ENCODE results near the gene ANKRD31.

Gene ANKRD31

DNA sequence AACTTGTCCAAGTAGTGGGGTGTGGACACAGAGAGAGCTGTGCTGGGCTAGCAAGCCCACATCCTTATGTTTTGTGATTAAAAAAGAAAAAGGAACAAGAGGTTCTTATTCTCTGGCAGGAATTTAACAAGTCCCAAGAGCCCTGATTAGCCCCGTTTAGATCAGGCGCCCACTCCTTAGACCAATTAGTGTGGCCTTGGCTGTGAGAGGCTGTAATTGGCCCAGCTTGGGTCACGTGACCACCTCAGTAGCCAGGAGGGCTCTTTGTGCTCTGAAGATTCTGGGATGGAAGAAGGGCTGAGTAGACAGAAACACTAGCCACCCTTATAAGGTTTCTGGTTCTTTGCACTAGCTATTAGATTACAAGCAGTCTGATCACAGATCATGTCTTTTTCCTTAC, 215.5 kb downstream of the ANKRD31 start:
- DNase-seq (ENCODE audit: extremely low read depth, insufficient read length), result no peak
- TF ChIP-seq, protein P1, sequence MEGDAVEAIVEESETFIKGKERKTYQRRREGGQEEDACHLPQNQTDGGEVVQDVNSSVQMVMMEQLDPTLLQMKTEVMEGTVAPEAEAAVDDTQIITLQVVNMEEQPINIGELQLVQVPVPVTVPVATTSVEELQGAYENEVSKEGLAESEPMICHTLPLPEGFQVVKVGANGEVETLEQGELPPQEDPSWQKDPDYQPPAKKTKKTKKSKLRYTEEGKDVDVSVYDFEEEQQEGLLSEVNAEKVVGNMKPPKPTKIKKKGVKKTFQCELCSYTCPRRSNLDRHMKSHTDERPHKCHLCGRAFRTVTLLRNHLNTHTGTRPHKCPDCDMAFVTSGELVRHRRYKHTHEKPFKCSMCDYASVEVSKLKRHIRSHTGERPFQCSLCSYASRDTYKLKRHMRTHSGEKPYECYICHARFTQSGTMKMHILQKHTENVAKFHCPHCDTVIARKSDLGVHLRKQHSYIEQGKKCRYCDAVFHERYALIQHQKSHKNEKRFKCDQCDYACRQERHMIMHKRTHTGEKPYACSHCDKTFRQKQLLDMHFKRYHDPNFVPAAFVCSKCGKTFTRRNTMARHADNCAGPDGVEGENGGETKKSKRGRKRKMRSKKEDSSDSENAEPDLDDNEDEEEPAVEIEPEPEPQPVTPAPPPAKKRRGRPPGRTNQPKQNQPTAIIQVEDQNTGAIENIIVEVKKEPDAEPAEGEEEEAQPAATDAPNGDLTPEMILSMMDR (IDR thresholded peaks at IDR 0.05; ENCODE audit: insufficient read depth, low read length, poor library complexity, severe bottlenecking), result no peak
- no peaks in the 10 kb centered on the region; the same call in none of the 2 replicates for H3K27me3 ChIP-seq (replicated peaks; ENCODE audit: control insufficient read depth, insufficient read depth, low read length)
- no peaks in the 10 kb centered on the region for H3K36me3 ChIP-seq (ENCODE audit: control insufficient read depth, insufficient read depth, low read length)
- no peak overlapping the region for H3K4me3 ChIP-seq (replicated peaks; ENCODE audit: low read depth, low read length)

DNA sequence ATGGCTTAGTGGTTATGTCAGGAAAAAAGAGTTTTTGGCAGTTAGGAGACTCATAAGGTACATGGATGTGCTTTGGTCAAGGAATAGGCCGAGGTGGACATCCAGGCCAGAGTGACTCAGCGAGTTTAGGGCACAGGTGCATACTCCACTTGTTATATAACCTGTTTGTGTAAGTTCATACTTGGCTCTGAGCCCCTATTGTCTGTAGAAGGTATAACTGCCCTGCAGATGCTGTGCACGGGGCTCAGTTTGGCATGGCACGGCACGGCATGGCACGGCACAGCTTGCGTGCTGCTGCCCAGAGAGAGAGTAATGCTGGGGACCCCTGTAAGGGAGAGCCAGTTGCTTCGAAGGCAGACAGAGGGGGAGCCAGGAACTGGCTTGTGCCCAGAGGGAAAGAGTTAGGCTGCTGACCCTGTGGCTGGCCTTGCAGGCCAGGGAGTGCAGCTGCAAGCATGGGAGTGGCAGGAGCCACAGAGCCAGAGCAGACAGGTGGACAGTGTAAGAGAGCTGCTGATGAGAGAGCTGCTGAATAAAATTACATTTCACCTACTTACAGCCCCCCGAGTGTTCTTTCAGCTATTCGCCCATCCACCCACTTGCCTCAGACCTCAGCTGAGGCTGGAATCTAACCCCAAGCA, 216.5 kb downstream of the ANKRD31 start:
- Histone ChIP-seq H3K36me3 (ENCODE audit: control insufficient read depth, insufficient read depth, low read length) (no peaks in the 10 kb centered on the region), H3K4me3 (replicated peaks; ENCODE audit: low read depth, low read length) (no peak overlapping the region), H3K27me3 (replicated peaks; ENCODE audit: control insufficient read depth, insufficient read depth, low read length) (no peaks in the 10 kb centered on the region; the same call in none of the 2 replicates)
- TF ChIP-seq, protein P1 (IDR thresholded peaks at IDR 0.05; ENCODE audit: insufficient read depth, low read length, poor library complexity, severe bottlenecking), result no peak
- DNase-seq (ENCODE audit: extremely low read depth, insufficient read length), result no peak

DNA sequence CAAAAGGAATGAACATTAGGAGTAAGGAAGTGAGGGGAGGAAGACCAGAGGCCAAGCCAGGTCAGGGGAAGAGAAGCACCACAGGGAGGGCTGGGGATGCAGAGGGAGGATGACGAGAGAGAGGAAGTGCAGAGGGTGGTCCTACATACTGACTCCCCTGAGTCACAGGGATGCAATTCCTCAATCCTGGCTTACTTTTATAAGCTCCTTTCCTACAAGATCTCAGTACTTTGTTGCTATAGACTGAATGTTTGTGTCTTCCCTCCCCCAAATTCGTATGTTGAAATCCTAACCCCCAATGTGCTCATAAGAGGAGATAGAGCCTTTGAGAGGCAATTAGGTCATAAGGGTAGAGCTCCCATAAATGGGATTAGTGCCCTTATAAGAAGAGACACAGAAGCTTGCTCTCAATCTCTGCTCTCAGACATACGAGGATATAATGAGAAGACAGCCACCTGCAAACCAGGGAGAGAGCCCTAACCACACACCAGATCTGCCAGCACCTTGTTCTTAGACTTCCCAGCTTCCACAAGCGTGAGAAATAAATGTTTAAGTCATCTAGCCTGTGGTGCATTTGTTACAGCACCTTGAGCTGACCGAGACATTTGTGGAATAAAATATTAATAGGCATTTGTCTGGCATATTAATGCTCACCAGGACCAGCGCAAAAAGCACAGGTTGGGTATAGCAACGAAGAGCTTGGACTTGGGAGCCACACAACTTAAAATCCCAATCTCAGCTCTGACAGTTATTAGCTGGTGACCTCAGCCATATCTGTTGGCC, 217.7 kb downstream of the ANKRD31 start:
- DNase-seq (ENCODE audit: extremely low read depth, insufficient read length), result no peak
- TF ChIP-seq, protein P1 (IDR thresholded peaks at IDR 0.05; ENCODE audit: insufficient read depth, low read length, poor library complexity, severe bottlenecking), result no peak
- Histone ChIP-seq H3K36me3 (ENCODE audit: control insufficient read depth, insufficient read depth, low read length) (no peaks in the 10 kb centered on the region), H3K27me3 (replicated peaks; ENCODE audit: control insufficient read depth, insufficient read depth, low read length) (no peaks in the 10 kb centered on the region; the same call in none of the 2 replicates), H3K4me3 (replicated peaks; ENCODE audit: low read depth, low read length) (no peak overlapping the region)
